Esophagus squamous epithelium (tissue), 4 donors: Measurements from ENCODE around the gene SACS.

Source experiments
- CTCF ChIP-seq, 6 experiments: fragments of 450-650 bp in 4 of 6; fragments of 200-600 bp in 2 of 6; sonication (generic) in 2 of 6; IDR thresholded peaks; one replicate each; pipeline ENCODE4 v1.5.1; 2016 to 2019; ENCODE audit warnings: antibody characterized with exemption in 6 of 6, mild to moderate bottlenecking in 4 of 6, moderate library complexity in 4 of 6
- POLR2A ChIP-seq, 4 donors: fragments of 450-650 bp; IDR thresholded peaks; one replicate each; pipeline ENCODE4 v1.6.1; 2017; ENCODE audit warnings: antibody characterized with exemption in 4 of 4, mild to moderate bottlenecking in 4 of 4, moderate library complexity in 3 of 4

- TF ChIP-seq CTCF (IDR thresholded peaks at IDR 0.05) (no peak), POLR2A (IDR thresholded peaks at IDR 0.05) (no peak)
These were observed 40.4 kb downstream of the SACS start for GRCh38 chr13:23392925-23393645.
